B cell (primary cell): ENCODE data around the gene BTBD18.

ENCODE experiments used
- CTCF ChIP-seq: fragments of 200-600 bp; IDR thresholded peaks from one replicate; pipeline ENCODE4 v1.8.0; 2022; ENCODE audit warnings: antibody characterized with exemption, mild to moderate bottlenecking
- EZH2 ChIP-seq: IDR thresholded peaks from 2 replicates; pipeline ENCODE4 v1.6.1; 2012; ENCODE audit warnings: borderline replicate concordance, low read depth, mild to moderate bottlenecking, moderate library complexity, low read length; ENCODE audit not compliant: insufficient read depth, poor library complexity, severe bottlenecking

GRCh38 chr11:57711414-57712255 is 40.0 kb downstream of the BTBD18 start, which contains the start of gene MED19:
- TF ChIP-seq CTCF = no peak
- TF ChIP-seq EZH2 = no peak
